GM23338 (cell line): ENCODE measurements around the gene COPS4. TPM values are rescaled to one million over a fixed set of nuclear protein-coding genes. Genes with fewer than 3 reads are reported as not detected.

Experiments
- ATAC-seq: fragments of 200-7000 bp; cut with Tn5 transposase; 3 replicates; pipeline ENCODE4 v1.9.1; 2020
- DNase-seq: peaks from one replicate; pipeline ENCODE4 v3.0.0-alpha.2; 2015; ENCODE audit warnings: low spot score
- H2AFZ ChIP-seq: fragments of 200-600 bp; sonication (generic); 2 replicates; pipeline ENCODE4 v1.8.0; 2016; ENCODE audit warnings: antibody characterized with exemption, mild to moderate bottlenecking, moderate library complexity
- H3F3A ChIP-seq: fragments of 200-600 bp; sonication (generic); replicated peaks from 2 replicates; pipeline ENCODE4 v1.8.0; 2017; ENCODE audit warnings: antibody characterized with exemption, mixed run types, low read depth
- H3K27ac ChIP-seq: fragments of 200-600 bp; sonication (generic); 2 replicates; pipeline ENCODE4 v1.6.1; 2016; ENCODE audit warnings: low read depth
- H3K27me3 ChIP-seq: fragments of 200-600 bp; sonication (generic); 2 replicates; pipeline ENCODE4 v1.8.0; 2016; ENCODE audit warnings: mild to moderate bottlenecking, mixed run types, moderate library complexity; ENCODE audit not compliant: insufficient read depth
- H3K36me3 ChIP-seq: fragments of 200-600 bp; sonication (generic); 2 replicates; pipeline ENCODE4 v1.8.0; 2016; ENCODE audit warnings: mild to moderate bottlenecking; ENCODE audit not compliant: insufficient read depth
- H3K4me1 ChIP-seq: fragments of 200-600 bp; sonication (generic); 2 replicates; pipeline ENCODE4 v1.8.0; 2016; ENCODE audit warnings: mild to moderate bottlenecking, moderate library complexity; ENCODE audit not compliant: insufficient read depth
- H3K4me2 ChIP-seq: fragments of 200-600 bp; sonication (generic); 2 replicates; pipeline ENCODE4 v1.7.1; 2017; ENCODE audit warnings: mixed run types
- H3K4me3 ChIP-seq: fragments of 200-600 bp; sonication (generic); 2 replicates; pipeline ENCODE4 v1.6.1; 2016; ENCODE audit warnings: mixed run types
- H3K79me2 ChIP-seq: fragments of 200-600 bp; sonication (generic); replicated peaks from 2 replicates; pipeline ENCODE4 v1.8.0; 2017; ENCODE audit warnings: mild to moderate bottlenecking; ENCODE audit not compliant: insufficient read depth
- H3K9me2 ChIP-seq: fragments of 200-600 bp; sonication (generic); 2 replicates; pipeline ENCODE4 v1.8.0; 2017; ENCODE audit not compliant: insufficient read depth
- H4K20me1 ChIP-seq: fragments of 200-600 bp; sonication (generic); replicated peaks from 2 replicates; pipeline ENCODE4 v1.8.0; 2017; ENCODE audit warnings: mild to moderate bottlenecking; ENCODE audit not compliant: insufficient read depth
- H3K27ac Mint-ChIP-seq: 2 replicates; pipeline ENCODE4 v1.8.0; 2020; ENCODE audit warnings: inconsistent platforms, mild to moderate bottlenecking, moderate library complexity, mixed read lengths
- H3K27me3 Mint-ChIP-seq: 3 replicates; pipeline ENCODE4 v1.8.0; 2022; ENCODE audit warnings: low read depth, mild to moderate bottlenecking, moderate library complexity, mixed read lengths, inconsistent platforms; ENCODE audit not compliant: insufficient read depth, poor library complexity
- H3K36me3 Mint-ChIP-seq: 3 replicates; pipeline ENCODE4 v1.8.0; 2021; ENCODE audit warnings: low read depth, mild to moderate bottlenecking, inconsistent platforms, moderate library complexity, mixed read lengths
- H3K4me1 Mint-ChIP-seq: 3 replicates; pipeline ENCODE4 v1.8.0; 2020; ENCODE audit warnings: mild to moderate bottlenecking, inconsistent platforms, mixed read lengths
- H3K4me3 Mint-ChIP-seq: 3 replicates; pipeline ENCODE4 v1.8.0; 2021; ENCODE audit warnings: moderate library complexity, mild to moderate bottlenecking, inconsistent platforms, mixed read lengths
- H3K9me3 Mint-ChIP-seq: 3 replicates; pipeline ENCODE4 v1.8.0; 2020; ENCODE audit warnings: moderate library complexity, mild to moderate bottlenecking, inconsistent platforms, mixed read lengths
- CREB1 ChIP-seq: fragments of 250-450 bp; sonication (Bioruptor Pico); IDR thresholded peaks from 2 replicates; pipeline ENCODE4 v1.5.0; 2020; ENCODE audit warnings: low read depth, mild to moderate bottlenecking, moderate library complexity
- EZH2 ChIP-seq: fragments of 200-600 bp; sonication (generic); IDR thresholded peaks from one replicate; pipeline ENCODE4 v1.8.0; 2017; ENCODE audit warnings: antibody characterized with exemption, mild to moderate bottlenecking, low read depth; ENCODE audit not compliant: unreplicated experiment
- EZH2phosphoT487 ChIP-seq: fragments of 200-600 bp; sonication (generic); IDR thresholded peaks from one replicate; pipeline ENCODE4 v1.8.1; 2018; ENCODE audit warnings: antibody characterized with exemption; ENCODE audit not compliant: unreplicated experiment
- JUNB ChIP-seq: IDR thresholded peaks from one replicate; pipeline ENCODE4 v1.6.1; 2016; ENCODE audit warnings: antibody characterized with exemption; ENCODE audit not compliant: unreplicated experiment
- NANOG ChIP-seq: IDR thresholded peaks from 2 replicates; pipeline ENCODE4 v1.6.1; 2016; ENCODE audit warnings: antibody characterized with exemption, borderline replicate concordance
- POLR2AphosphoS5 ChIP-seq: IDR thresholded peaks from 2 replicates; pipeline ENCODE4 v1.6.1; 2016; ENCODE audit warnings: antibody characterized with exemption, low read depth
- STAT1 ChIP-seq: IDR thresholded peaks from one replicate; pipeline ENCODE4 v1.6.1; 2016; ENCODE audit warnings: antibody characterized with exemption; ENCODE audit not compliant: unreplicated experiment
- ZNF114 ChIP-seq: fragments of 250-450 bp; sonication (Bioruptor Pico); IDR thresholded peaks from 2 replicates; pipeline ENCODE4 v1.5.0; 2020; ENCODE audit warnings: mild to moderate bottlenecking, moderate library complexity
- ZNF331 ChIP-seq: fragments of 250-450 bp; sonication (Bioruptor Pico); IDR thresholded peaks from 2 replicates; pipeline ENCODE4 v1.5.0; 2020; ENCODE audit warnings: low read depth, mild to moderate bottlenecking, moderate library complexity
- polyA plus RNA-seq: library from polyadenylated mRNA; unstranded; fragments of >200 nt; fragmentation: Nextera tagmentation; extraction: Ambion mirVana; gene quantifications from 2 replicates; pipeline ENCODE4 v1.2.1, GENCODE V29; 2016
- total RNA-seq: library from RNA; depleted of rRNA; stranded (reverse); fragments of >200 nt; shearing (Covaris generic); gene quantifications from 2 replicates; pipeline ENCODE4 v1.2.3, GENCODE V29; 2014
- TF ChIP-seq, protein P1 (sequence below): fragments of 250-450 bp; sonication (Bioruptor Pico); IDR thresholded peaks from 2 replicates; pipeline ENCODE4 v1.5.0; 2020; ENCODE audit warnings: mild to moderate bottlenecking, moderate library complexity
- TF ChIP-seq, protein P2 (sequence below): IDR thresholded peaks from 2 replicates; pipeline ENCODE4 v1.6.1; 2016; ENCODE audit warnings: antibody characterized with exemption
- TF ChIP-seq, protein P3 (sequence below), 2 experiments: fragments of 200-600 bp in 1 of 2; sonication (generic) in 1 of 2; conservative IDR thresholded peaks; 2 replicates each; pipeline versions ENCODE4 v1.5.1 to v1.6.1; 2016 to 2017; ENCODE audit warnings: antibody characterized with exemption in 2 of 2, low read depth in 2 of 2, mild to moderate bottlenecking in 2 of 2, moderate library complexity in 1 of 2
- TF ChIP-seq, protein P4 (sequence below): IDR thresholded peaks from one replicate; pipeline ENCODE4 v1.6.1; 2018; ENCODE audit warnings: antibody characterized with exemption; ENCODE audit not compliant: unreplicated experiment

The COPS4 gene
- total and polyA plus RNA-seq, 2 experiments from 2014 or later: 23.7 to 46.6 TPM

DNA sequence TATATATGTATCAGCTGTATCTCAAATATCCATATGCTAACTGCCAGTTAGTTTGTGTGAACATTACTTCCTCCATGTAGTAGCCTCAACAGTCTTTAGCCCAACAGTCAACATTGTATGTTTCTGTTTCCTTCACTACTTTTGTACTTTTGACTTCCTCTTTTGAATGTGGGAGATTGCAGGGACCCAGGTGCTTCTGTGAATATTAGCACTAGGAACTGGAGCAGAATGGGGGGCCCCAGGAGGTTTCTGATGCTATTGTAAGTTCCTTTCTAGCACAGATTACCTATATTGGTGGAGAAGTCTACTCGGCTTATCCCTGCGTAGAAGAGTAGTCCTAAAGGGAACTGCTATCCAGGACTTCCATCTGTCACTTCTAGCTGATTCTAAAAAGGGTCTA, 77.2 kb downstream of the COPS4 start:
- H3K9me3 Mint-ChIP-seq: no peaks in the 10 kb centered on the region
- H3K27me3 Mint-ChIP-seq: peaks cover 21% of the 10 kb centered on the region
- ATAC-seq (no peak), DNase-seq (no peak)
- H3K36me3 ChIP-seq: no peaks in the 10 kb centered on the region
- H3K4me3 Mint-ChIP-seq: no peak overlapping the region
- no peak overlapping the region for H3K4me2 ChIP-seq
- H3K4me3 ChIP-seq: no peak overlapping the region
- peaks cover 31% of the 10 kb centered on the region for H3K4me1 Mint-ChIP-seq
- H3K27ac ChIP-seq: no peak overlapping the region
- no peaks in the 10 kb centered on the region for H3K79me2 ChIP-seq
- H4K20me1 ChIP-seq: no peaks in the 10 kb centered on the region
- H3K27me3 ChIP-seq: peaks cover 13% of the 10 kb centered on the region
- H3K4me1 ChIP-seq: peaks cover 20% of the 10 kb centered on the region
- TF ChIP-seq STAT1: no peak
- TF ChIP-seq JUNB: no peak
- TF ChIP-seq, protein P1, sequence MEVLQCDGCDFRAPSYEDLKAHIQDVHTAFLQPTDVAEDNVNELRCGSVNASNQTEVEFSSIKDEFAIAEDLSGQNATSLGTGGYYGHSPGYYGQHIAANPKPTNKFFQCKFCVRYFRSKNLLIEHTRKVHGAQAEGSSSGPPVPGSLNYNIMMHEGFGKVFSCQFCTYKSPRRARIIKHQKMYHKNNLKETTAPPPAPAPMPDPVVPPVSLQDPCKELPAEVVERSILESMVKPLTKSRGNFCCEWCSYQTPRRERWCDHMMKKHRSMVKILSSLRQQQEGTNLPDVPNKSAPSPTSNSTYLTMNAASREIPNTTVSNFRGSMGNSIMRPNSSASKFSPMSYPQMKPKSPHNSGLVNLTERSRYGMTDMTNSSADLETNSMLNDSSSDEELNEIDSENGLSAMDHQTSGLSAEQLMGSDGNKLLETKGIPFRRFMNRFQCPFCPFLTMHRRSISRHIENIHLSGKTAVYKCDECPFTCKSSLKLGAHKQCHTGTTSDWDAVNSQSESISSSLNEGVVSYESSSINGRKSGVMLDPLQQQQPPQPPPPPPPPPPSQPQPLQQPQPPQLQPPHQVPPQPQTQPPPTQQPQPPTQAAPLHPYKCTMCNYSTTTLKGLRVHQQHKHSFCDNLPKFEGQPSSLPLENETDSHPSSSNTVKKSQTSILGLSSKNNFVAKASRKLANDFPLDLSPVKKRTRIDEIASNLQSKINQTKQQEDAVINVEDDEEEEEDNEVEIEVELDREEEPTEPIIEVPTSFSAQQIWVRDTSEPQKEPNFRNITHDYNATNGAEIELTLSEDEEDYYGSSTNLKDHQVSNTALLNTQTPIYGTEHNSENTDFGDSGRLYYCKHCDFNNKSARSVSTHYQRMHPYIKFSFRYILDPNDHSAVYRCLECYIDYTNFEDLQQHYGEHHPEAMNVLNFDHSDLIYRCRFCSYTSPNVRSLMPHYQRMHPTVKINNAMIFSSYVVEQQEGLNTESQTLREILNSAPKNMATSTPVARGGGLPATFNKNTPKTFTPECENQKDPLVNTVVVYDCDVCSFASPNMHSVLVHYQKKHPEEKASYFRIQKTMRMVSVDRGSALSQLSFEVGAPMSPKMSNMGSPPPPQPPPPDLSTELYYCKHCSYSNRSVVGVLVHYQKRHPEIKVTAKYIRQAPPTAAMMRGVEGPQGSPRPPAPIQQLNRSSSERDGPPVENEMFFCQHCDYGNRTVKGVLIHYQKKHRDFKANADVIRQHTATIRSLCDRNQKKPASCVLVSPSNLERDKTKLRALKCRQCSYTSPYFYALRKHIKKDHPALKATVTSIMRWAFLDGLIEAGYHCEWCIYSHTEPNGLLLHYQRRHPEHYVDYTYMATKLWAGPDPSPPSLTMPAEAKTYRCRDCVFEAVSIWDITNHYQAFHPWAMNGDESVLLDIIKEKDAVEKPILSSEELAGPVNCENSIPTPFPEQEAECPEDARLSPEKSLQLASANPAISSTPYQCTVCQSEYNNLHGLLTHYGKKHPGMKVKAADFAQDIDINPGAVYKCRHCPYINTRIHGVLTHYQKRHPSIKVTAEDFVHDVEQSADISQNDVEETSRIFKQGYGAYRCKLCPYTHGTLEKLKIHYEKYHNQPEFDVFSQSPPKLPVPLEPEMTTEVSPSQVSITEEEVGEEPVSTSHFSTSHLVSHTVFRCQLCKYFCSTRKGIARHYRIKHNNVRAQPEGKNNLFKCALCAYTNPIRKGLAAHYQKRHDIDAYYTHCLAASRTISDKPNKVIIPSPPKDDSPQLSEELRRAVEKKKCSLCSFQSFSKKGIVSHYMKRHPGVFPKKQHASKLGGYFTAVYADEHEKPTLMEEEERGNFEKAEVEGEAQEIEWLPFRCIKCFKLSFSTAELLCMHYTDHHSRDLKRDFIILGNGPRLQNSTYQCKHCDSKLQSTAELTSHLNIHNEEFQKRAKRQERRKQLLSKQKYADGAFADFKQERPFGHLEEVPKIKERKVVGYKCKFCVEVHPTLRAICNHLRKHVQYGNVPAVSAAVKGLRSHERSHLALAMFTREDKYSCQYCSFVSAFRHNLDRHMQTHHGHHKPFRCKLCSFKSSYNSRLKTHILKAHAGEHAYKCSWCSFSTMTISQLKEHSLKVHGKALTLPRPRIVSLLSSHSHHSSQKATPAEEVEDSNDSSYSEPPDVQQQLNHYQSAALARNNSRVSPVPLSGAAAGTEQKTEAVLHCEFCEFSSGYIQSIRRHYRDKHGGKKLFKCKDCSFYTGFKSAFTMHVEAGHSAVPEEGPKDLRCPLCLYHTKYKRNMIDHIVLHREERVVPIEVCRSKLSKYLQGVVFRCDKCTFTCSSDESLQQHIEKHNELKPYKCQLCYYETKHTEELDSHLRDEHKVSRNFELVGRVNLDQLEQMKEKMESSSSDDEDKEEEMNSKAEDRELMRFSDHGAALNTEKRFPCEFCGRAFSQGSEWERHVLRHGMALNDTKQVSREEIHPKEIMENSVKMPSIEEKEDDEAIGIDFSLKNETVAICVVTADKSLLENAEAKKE (CRISPR knock-in tag): no peak
- no peak for TF ChIP-seq EZH2phosphoT487
- TF ChIP-seq NANOG: no peak
- no peak for TF ChIP-seq POLR2AphosphoS5
- TF ChIP-seq EZH2: no peak
- TF ChIP-seq CREB1: no peak
- TF ChIP-seq, protein P2, sequence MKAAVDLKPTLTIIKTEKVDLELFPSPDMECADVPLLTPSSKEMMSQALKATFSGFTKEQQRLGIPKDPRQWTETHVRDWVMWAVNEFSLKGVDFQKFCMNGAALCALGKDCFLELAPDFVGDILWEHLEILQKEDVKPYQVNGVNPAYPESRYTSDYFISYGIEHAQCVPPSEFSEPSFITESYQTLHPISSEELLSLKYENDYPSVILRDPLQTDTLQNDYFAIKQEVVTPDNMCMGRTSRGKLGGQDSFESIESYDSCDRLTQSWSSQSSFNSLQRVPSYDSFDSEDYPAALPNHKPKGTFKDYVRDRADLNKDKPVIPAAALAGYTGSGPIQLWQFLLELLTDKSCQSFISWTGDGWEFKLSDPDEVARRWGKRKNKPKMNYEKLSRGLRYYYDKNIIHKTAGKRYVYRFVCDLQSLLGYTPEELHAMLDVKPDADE: no peak
- TF ChIP-seq ZNF331: no peak
- TF ChIP-seq, protein P3, sequence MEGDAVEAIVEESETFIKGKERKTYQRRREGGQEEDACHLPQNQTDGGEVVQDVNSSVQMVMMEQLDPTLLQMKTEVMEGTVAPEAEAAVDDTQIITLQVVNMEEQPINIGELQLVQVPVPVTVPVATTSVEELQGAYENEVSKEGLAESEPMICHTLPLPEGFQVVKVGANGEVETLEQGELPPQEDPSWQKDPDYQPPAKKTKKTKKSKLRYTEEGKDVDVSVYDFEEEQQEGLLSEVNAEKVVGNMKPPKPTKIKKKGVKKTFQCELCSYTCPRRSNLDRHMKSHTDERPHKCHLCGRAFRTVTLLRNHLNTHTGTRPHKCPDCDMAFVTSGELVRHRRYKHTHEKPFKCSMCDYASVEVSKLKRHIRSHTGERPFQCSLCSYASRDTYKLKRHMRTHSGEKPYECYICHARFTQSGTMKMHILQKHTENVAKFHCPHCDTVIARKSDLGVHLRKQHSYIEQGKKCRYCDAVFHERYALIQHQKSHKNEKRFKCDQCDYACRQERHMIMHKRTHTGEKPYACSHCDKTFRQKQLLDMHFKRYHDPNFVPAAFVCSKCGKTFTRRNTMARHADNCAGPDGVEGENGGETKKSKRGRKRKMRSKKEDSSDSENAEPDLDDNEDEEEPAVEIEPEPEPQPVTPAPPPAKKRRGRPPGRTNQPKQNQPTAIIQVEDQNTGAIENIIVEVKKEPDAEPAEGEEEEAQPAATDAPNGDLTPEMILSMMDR (conservative IDR thresholded peaks at IDR 0.05; ENCODE audit: low read depth in 2 of 2): no peak
- TF ChIP-seq, protein P4, sequence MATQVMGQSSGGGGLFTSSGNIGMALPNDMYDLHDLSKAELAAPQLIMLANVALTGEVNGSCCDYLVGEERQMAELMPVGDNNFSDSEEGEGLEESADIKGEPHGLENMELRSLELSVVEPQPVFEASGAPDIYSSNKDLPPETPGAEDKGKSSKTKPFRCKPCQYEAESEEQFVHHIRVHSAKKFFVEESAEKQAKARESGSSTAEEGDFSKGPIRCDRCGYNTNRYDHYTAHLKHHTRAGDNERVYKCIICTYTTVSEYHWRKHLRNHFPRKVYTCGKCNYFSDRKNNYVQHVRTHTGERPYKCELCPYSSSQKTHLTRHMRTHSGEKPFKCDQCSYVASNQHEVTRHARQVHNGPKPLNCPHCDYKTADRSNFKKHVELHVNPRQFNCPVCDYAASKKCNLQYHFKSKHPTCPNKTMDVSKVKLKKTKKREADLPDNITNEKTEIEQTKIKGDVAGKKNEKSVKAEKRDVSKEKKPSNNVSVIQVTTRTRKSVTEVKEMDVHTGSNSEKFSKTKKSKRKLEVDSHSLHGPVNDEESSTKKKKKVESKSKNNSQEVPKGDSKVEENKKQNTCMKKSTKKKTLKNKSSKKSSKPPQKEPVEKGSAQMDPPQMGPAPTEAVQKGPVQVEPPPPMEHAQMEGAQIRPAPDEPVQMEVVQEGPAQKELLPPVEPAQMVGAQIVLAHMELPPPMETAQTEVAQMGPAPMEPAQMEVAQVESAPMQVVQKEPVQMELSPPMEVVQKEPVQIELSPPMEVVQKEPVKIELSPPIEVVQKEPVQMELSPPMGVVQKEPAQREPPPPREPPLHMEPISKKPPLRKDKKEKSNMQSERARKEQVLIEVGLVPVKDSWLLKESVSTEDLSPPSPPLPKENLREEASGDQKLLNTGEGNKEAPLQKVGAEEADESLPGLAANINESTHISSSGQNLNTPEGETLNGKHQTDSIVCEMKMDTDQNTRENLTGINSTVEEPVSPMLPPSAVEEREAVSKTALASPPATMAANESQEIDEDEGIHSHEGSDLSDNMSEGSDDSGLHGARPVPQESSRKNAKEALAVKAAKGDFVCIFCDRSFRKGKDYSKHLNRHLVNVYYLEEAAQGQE: no peak
- no peak for TF ChIP-seq ZNF114
- no peaks in the 10 kb centered on the region for H3F3A ChIP-seq
- H3K9me2 ChIP-seq: no peaks in the 10 kb centered on the region
- no peak overlapping the region for H2AFZ ChIP-seq
- H3K36me3 Mint-ChIP-seq: no peaks in the 10 kb centered on the region
- H3K27ac Mint-ChIP-seq: no peak overlapping the region
